ENCODE data around the gene ESYT1.
"Not testable (repeated sequence)": the region's sequence is repeated elsewhere in the genome, so short reads cannot be mapped to it uniquely, and the experiment has no call there.

The ESYT1 gene

DNA sequence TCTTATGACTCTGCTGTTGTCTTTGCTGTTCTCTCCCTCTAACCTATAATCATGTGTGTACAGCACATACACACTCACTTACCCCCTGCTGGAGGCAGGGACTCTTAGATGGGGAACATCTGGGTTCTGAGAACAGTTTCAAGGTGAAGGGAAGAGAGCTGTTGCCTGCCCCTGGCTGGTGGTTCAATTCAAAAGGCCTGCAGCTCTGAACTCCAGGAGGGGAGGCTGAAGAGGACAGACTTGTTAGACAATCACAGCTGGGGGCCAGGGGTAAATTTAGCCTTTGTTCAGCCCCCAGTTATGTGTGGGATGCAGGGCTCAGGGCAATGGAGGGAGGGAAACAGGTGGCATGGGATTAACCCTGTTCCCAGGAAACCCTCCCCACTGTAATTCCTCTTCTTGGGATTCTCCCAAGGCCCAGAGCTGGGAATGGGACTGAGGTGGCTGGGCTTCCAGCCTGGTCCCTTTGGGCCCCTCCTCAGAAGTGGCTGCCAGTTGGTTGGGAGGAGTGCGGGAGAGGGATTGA is 26.2 kb downstream of the ESYT1 start:
- no peak overlapping the region for H3K14ac ChIP-seq (ENCODE audit: low read length in 2 of 2)
- no peak overlapping the region for H2BK120ac ChIP-seq (ENCODE audit: low read depth, low read length)
- no peak for DNase-seq
- H3K23ac ChIP-seq (ENCODE audit: low read length in 2 of 2): no peak overlapping the region
- no peak overlapping the region for H2BK5ac ChIP-seq (ENCODE audit: low read depth, low read length, poor library complexity, severe bottlenecking)
- H4K91ac ChIP-seq (ENCODE audit: low read length): no peak overlapping the region
- H4K8ac ChIP-seq (ENCODE audit: low read length): no peak overlapping the region
- H3K18ac ChIP-seq (ENCODE audit: low read depth in 1 of 2, low read length in 2 of 2): no peak overlapping the region
- peak overlapping the region; percentile 43 for H3K9ac ChIP-seq (ENCODE audit: low read length)
- H3K79me1 ChIP-seq (replicated peaks; ENCODE audit: low read length, poor library complexity, severe bottlenecking): peaks cover 19% of the 10 kb centered on the region
- H3K4ac ChIP-seq (ENCODE audit: low read depth in 1 of 2, low read length in 2 of 2): no peak overlapping the region
- H2AFZ ChIP-seq (ENCODE audit: low read depth, low read length): no peak overlapping the region
- no peak overlapping the region for H3K4me3 ChIP-seq (ENCODE audit: insufficient read depth in 1 of 2, low read depth in 1 of 2, low read length in 2 of 2)
- peaks cover 13% of the 10 kb centered on the region for H3K4me1 ChIP-seq (ENCODE audit: control insufficient read depth, insufficient read depth, low read depth, low read length)
- no peak overlapping the region for H2BK15ac ChIP-seq (ENCODE audit: low read depth, poor library complexity, severe bottlenecking)
- H2BK12ac ChIP-seq (ENCODE audit: low read length in 2 of 2): no peak overlapping the region
- H3K4me2 ChIP-seq (ENCODE audit: low read length, poor library complexity, severe bottlenecking): no peak overlapping the region
- H2AK5ac ChIP-seq (ENCODE audit: low read length, severe bottlenecking): no peak overlapping the region
- H3K9me3 ChIP-seq (ENCODE audit: control insufficient read depth, low read length): no peaks in the 10 kb centered on the region
- no peaks in the 10 kb centered on the region for H3K27me3 ChIP-seq (ENCODE audit: control insufficient read depth in 1 of 2, insufficient read depth in 1 of 2, low read length in 2 of 2)
- peaks cover 16 to 19% of the 10 kb centered on the region in 2 experiments for H3K36me3 ChIP-seq (ENCODE audit: control insufficient read depth in 1 of 2, insufficient read depth in 2 of 2, low read depth in 1 of 2, low read length in 2 of 2)
- no peak overlapping the region for H3K27ac ChIP-seq (ENCODE audit: low read length, poor library complexity, severe bottlenecking)
- WGBS: 100% methylated on average over 1 of the region's 1 CpG

DNA sequence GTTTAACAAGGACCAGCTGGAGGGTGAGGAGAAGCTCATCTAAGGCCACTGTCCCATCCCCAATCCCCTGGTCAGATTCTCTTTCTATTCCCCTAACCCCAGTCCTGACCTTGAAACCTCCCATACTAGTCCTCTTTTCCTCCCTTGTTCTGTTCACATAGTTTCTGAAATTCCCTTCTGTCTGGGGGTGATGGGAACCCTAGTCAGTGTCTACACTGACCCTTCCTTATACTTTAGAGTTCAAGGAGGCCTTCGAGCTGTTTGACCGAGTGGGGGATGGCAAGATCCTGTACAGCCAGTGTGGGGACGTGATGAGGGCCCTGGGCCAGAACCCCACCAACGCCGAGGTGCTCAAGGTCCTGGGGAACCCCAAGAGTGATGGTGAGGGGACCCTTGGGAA is 26.8 kb downstream of the ESYT1 start:
- H3K9me3 ChIP-seq (ENCODE audit: control insufficient read depth, low read length): no peaks in the 10 kb centered on the region
- no peak overlapping the region for H3K4me3 ChIP-seq (ENCODE audit: insufficient read depth in 1 of 2, low read depth in 1 of 2, low read length in 2 of 2)
- no peak overlapping the region for H3K14ac ChIP-seq (ENCODE audit: low read length in 2 of 2)
- H2AFZ ChIP-seq (ENCODE audit: low read depth, low read length): no peak overlapping the region
- no peaks in the 10 kb centered on the region for H3K27me3 ChIP-seq (ENCODE audit: control insufficient read depth in 1 of 2, insufficient read depth in 1 of 2, low read length in 2 of 2)
- H3K18ac ChIP-seq (ENCODE audit: low read depth in 1 of 2, low read length in 2 of 2): no peak overlapping the region
- no peak overlapping the region for H4K8ac ChIP-seq (ENCODE audit: low read length)
- H3K27ac ChIP-seq (ENCODE audit: low read length, poor library complexity, severe bottlenecking): no peak overlapping the region
- H2BK5ac ChIP-seq (ENCODE audit: low read depth, low read length, poor library complexity, severe bottlenecking): no peak overlapping the region
- no peak overlapping the region for H3K4ac ChIP-seq (ENCODE audit: low read depth in 1 of 2, low read length in 2 of 2)
- H2BK12ac ChIP-seq (ENCODE audit: low read length in 2 of 2): no peak overlapping the region
- no peak overlapping the region for H3K9ac ChIP-seq (ENCODE audit: low read length)
- H3K23ac ChIP-seq (ENCODE audit: low read length in 2 of 2): no peak overlapping the region
- no peak overlapping the region for H2BK120ac ChIP-seq (ENCODE audit: low read depth, low read length)
- H3K79me1 ChIP-seq (replicated peaks; ENCODE audit: low read length, poor library complexity, severe bottlenecking): peaks cover 19% of the 10 kb centered on the region
- no peak overlapping the region for H4K91ac ChIP-seq (ENCODE audit: low read length)
- DNase-seq: no peak
- H3K4me1 ChIP-seq (ENCODE audit: control insufficient read depth, insufficient read depth, low read depth, low read length): peaks cover 13% of the 10 kb centered on the region
- H3K4me2 ChIP-seq (ENCODE audit: low read length, poor library complexity, severe bottlenecking): no peak overlapping the region
- H2AK5ac ChIP-seq (ENCODE audit: low read length, severe bottlenecking): no peak overlapping the region
- no peak overlapping the region for H2BK15ac ChIP-seq (ENCODE audit: low read depth, poor library complexity, severe bottlenecking)
- peaks cover 21 to 24% of the 10 kb centered on the region in 2 experiments for H3K36me3 ChIP-seq (ENCODE audit: control insufficient read depth in 1 of 2, insufficient read depth in 2 of 2, low read depth in 1 of 2, low read length in 2 of 2)
- WGBS: 100% methylated on average over 5 of the region's 5 CpGs

DNA sequence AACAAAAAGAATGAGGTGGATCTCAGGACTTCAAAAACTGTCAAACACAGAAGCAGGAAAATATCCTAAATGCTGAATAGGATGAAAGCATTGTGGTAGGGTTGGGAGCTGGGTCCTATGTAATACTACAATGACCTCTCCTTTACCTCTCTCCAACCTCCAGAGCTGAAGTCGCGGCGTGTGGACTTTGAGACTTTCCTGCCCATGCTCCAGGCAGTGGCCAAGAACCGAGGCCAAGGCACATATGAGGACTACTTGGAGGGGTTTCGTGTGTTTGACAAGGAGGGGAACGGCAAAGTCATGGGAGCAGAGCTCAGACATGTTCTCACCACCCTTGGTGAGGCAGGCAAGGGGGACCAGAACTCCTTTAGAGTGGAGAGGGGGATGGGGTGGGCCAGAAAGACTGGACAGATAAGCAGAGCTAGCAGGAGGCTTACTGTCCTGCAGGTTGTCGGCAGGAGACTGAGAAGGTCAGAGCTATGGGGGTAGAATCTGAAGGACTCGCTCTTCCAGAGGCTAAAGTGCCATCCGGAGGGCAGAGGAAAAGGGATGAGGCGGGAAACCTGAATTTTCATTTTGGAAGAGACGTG is 27.3 kb downstream of the ESYT1 start:
- no peak overlapping the region for H2BK15ac ChIP-seq (ENCODE audit: low read depth, poor library complexity, severe bottlenecking)
- no peak overlapping the region for H3K4me2 ChIP-seq (ENCODE audit: low read length, poor library complexity, severe bottlenecking)
- no peak overlapping the region for H3K27ac ChIP-seq (ENCODE audit: low read length, poor library complexity, severe bottlenecking)
- no peaks in the 10 kb centered on the region for H3K27me3 ChIP-seq (ENCODE audit: control insufficient read depth in 1 of 2, insufficient read depth in 1 of 2, low read length in 2 of 2)
- no peak overlapping the region for H3K18ac ChIP-seq (ENCODE audit: low read depth in 1 of 2, low read length in 2 of 2)
- H3K4ac ChIP-seq (ENCODE audit: low read depth in 1 of 2, low read length in 2 of 2): no peak overlapping the region
- H2BK12ac ChIP-seq (ENCODE audit: low read length in 2 of 2): no peak overlapping the region
- H3K14ac ChIP-seq (ENCODE audit: low read length in 2 of 2): no peak overlapping the region
- no peak for DNase-seq
- peaks cover 19% of the 10 kb centered on the region for H3K79me1 ChIP-seq (replicated peaks; ENCODE audit: low read length, poor library complexity, severe bottlenecking)
- no peak overlapping the region for H4K8ac ChIP-seq (ENCODE audit: low read length)
- H3K36me3 ChIP-seq (ENCODE audit: control insufficient read depth in 1 of 2, insufficient read depth in 2 of 2, low read depth in 1 of 2, low read length in 2 of 2): peaks cover 26 to 30% of the 10 kb centered on the region in 2 experiments
- no peak overlapping the region for H3K9ac ChIP-seq (ENCODE audit: low read length)
- no peak overlapping the region for H3K4me3 ChIP-seq (ENCODE audit: insufficient read depth in 1 of 2, low read depth in 1 of 2, low read length in 2 of 2)
- H3K4me1 ChIP-seq (ENCODE audit: control insufficient read depth, insufficient read depth, low read depth, low read length): peaks cover 18% of the 10 kb centered on the region
- no peak overlapping the region for H2AFZ ChIP-seq (ENCODE audit: low read depth, low read length)
- no peak overlapping the region for H2BK5ac ChIP-seq (ENCODE audit: low read depth, low read length, poor library complexity, severe bottlenecking)
- no peak overlapping the region for H2BK120ac ChIP-seq (ENCODE audit: low read depth, low read length)
- 97% methylated on average over 11 of the region's 11 CpGs for WGBS
- no peak overlapping the region for H2AK5ac ChIP-seq (ENCODE audit: low read length, severe bottlenecking)
- no peaks in the 10 kb centered on the region for H3K9me3 ChIP-seq (ENCODE audit: control insufficient read depth, low read length)
- no peak overlapping the region for H3K23ac ChIP-seq (ENCODE audit: low read length in 2 of 2)
- no peak overlapping the region for H4K91ac ChIP-seq (ENCODE audit: low read length)

- H3K14ac ChIP-seq (ENCODE audit: low read length in 2 of 2); H2BK120ac ChIP-seq (ENCODE audit: low read depth, low read length); H3K18ac ChIP-seq (ENCODE audit: low read depth in 1 of 2, low read length in 2 of 2); H3K27me3 ChIP-seq (ENCODE audit: control insufficient read depth in 1 of 2, insufficient read depth in 1 of 2, low read length in 2 of 2); H3K4ac ChIP-seq (ENCODE audit: low read depth in 1 of 2, low read length in 2 of 2); H2AK5ac ChIP-seq (ENCODE audit: low read length, severe bottlenecking); H2BK5ac ChIP-seq (ENCODE audit: low read depth, low read length, poor library complexity, severe bottlenecking); H2BK15ac ChIP-seq (ENCODE audit: low read depth, poor library complexity, severe bottlenecking); H2AFZ ChIP-seq (ENCODE audit: low read depth, low read length); H4K91ac ChIP-seq (ENCODE audit: low read length); H2BK12ac ChIP-seq (ENCODE audit: low read length in 2 of 2); DNase-seq; H3K23ac ChIP-seq (ENCODE audit: low read length in 2 of 2); H3K9me3 ChIP-seq (ENCODE audit: control insufficient read depth, low read length); H4K8ac ChIP-seq (ENCODE audit: low read length): not testable (repeated sequence)
- WGBS: 92% methylated on average over 21 of the region's 21 CpGs
- peaks cover 39 to 43% of the 10 kb centered on the region in 2 experiments for H3K36me3 ChIP-seq (ENCODE audit: control insufficient read depth in 1 of 2, insufficient read depth in 2 of 2, low read depth in 1 of 2, low read length in 2 of 2)
- peaks cover 19% of the 10 kb centered on the region for H3K79me1 ChIP-seq (replicated peaks; ENCODE audit: low read length, poor library complexity, severe bottlenecking)
- H3K4me1 ChIP-seq (ENCODE audit: control insufficient read depth, insufficient read depth, low read depth, low read length): peaks cover 27% of the 10 kb centered on the region
- H3K27ac ChIP-seq (ENCODE audit: low read length, poor library complexity, severe bottlenecking): peak overlapping the region; percentile 98
- peak overlapping the region; percentile 64 for H3K4me2 ChIP-seq (ENCODE audit: low read length, poor library complexity, severe bottlenecking)
- H3K9ac ChIP-seq (ENCODE audit: low read length): peak overlapping the region; percentile 87
- H3K4me3 ChIP-seq (ENCODE audit: insufficient read depth in 1 of 2, low read depth in 1 of 2, low read length in 2 of 2): peak overlapping the region in 1 of 2 experiments; percentile 80
Observed at GRCh38 chr12:56156464-56157200, 28.6 kb downstream of the ESYT1 start.
